ENCODE results near the gene TSPAN18.

Gene TSPAN18

DNA sequence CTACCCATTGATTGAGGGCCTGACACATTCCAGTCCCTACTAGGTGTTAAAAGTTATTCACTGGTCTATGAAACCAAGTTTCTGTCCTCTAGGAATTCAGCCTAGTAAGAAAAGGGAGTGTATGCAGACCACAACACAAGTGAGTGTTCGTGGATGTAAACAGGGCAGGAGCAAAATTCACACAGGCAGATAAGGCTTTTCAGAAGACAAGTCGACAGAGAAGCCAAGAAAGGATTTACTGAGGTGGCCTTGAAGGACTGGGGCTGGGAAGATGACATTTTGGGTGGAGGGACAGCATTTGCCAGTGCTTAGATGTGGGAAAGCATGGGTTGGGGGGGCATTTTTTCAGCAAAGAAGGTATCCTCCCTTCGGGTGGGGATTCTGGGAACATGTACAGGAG lies 76.2 kb downstream of the TSPAN18 start:
- no peak for DNase-seq

DNA sequence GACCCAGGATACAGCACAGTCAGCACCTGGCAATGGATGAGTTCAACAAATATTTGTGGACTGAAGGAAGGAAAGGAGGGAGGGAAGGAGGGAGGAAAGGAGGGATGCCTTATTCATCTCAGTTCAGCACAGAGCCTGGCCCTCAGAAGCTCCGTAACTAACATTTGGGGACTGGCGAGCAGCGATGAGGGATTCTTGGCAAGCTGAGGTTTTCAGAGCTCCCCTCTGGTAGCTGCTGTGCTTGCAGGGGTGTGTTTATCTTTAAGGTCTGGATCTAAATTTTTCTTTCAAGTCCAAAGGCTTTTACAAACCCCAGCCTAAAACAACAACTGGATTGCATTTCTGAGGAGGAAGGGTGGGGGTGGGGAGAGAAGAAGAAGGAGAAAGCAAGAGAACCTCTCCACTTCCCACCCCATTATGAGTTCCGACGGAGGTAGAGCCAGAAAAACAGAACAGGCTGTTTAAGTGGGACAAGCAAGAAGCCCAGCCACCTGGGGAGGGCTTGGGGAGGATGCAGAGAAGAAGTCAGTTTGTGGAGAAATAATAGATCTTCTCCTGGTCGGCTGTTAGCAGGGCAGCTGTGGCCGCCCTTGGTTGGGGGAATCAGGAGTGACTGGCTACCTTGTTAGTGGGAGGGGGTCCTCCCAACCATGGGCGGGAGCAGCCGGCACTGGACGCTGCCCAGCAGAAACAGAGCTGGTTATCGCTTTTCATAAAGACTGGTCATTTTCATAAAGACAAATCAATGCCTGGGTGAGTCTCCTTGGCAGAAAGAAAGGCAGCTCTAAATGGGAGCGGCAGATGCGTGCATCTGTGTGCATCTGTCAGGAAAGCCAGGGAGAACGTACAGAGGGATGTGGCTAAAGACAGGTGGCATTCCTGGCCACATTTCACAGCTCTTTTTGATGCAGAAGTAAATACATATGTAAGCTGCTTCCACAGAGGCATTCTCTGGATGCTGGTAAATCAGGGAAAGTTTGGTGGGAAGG lies 78.0 kb downstream of the TSPAN18 start:
- DNase-seq: no peak

DNA sequence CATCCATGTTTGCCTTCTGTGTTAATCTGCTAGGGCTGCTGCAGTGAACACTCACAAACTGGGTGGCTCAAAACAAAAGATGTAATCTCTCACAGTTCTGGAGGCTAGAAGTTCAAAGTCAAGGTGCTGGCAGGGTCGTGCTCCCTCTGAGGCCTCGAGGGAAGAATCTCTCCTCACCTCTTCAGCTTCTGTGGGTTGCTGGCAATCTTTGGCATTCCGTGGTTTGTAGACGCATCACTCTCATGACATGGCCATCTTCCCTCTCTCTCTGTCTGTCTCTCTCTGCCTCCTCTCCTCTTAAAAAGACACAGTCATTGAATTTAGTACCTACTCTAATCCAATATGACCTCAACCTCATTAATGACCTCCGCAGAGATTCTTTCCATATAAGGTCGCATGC lies 78.8 kb downstream of the TSPAN18 start:
- DNase-seq: peak; percentile 81

DNA sequence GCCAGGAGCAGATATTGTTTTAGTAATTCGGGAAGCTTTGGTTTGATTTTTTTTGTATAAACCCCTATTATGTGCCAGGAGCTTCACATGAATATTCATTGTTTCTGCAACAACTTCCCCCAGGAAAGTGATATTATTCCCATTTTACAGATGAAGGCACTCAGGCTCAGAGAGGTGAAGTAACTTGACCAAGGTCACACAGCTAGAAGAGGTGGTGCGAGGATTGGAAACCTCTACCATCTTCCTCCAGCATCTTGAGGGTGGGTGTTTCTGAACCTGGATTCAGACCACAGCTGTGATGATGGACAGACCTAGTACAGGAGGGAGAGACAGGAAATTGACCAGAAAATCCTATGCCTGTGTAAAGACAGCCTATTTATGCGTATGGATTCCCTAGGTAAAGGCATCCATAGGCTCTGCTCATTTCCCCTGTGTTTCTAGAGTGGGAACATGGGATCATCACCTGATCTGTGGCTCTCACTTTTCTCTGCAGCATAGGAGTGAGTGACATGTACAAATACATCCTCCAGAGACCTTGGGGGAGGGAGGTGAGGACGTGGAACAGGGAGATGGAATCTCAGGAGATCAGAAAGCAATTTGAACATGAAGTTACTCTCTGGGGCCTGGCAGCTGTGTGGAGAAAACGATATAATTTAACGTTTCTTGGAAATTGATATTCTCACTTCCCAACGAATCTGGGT lies 81.4 kb downstream of the TSPAN18 start:
- DNase-seq: no peak

DNA sequence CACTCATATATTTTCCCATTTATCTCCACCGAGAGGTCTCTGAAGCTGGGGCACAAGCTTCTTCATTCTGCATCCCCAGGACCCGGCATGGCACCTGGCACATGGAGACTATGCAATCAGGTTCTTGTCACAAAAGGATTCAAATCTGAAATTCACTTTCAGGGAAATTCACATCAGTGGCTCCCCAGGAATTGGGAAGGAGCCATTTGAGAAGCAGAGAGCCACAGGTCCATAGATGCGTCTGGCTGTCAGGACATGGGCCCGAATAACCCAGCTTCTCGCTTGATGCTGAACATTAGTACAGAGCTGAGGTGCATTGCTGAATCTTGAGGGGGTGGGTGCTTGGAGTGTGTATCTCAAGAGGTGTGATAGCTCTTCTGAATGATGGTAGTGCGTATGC lies 82.5 kb downstream of the TSPAN18 start:
- DNase-seq: no peak

DNA sequence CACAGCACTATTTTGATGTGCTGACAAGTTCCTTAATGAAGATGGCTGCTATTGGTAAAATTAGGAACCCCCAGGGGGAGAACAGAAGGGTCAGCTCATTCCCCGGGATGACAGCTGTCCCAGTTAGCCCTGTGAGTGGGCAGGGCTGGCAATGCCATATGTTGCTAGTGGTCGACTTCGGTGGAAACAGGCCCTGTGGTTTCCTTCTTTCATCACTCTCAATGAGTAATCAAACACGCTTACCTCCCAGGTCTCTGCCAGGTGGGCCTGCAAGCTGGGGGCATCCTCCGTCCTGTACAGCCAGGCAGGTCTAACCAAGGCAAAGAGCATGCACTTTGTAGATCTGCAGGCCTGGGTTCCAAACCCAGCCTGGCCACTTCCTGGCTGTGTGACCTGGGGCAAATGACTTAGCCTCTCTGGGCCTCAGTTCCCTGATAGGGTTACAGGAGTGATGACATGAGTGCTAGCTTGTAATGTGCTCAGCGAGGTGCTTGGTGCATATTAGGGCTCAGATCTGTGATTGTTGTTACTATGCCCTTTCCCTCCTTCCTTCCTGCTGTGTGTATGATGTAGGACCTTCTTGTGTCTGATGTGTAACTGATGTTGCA lies 85.2 kb downstream of the TSPAN18 start:
- DNase-seq: no peak

DNA sequence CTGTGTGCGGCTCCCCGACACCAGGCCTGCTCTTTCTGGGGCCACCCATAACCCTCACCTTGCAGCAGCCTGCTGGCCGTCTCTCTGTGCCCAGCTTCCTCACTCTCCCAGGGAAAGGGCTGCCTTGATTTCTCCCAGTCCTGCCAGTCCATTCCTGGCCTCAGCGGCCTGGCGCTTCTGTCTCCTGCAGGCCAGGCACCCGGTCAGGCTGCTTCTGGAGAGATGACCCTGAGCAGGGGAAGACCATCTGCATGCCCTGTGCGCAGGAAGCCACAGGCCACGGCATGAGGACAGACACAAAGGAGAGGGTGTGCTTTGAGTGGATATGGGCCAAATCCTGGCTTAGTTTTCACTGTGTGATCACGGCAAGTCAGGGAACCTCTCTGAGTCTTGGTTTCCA lies 86.2 kb downstream of the TSPAN18 start:
- no peak for DNase-seq

DNA sequence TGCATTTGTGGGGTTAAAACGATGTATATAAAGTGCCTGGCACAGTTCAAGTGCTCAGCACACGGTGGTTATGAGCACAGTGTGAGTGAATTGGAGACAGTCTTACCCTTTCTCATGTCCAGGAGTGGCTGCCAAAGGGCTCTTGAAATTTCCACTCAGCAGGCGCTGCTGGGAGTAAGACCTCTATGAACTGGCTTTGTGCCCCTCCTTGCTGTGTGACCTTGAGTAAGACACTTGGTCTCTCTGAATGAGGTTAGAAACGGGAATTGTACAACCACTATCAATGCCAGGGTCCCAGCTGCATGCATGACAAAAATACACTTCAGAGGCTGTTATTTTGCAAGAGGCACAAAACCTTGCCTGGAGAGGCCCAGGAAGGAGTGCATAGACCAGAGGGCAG lies 86.6 kb downstream of the TSPAN18 start:
- no peak for DNase-seq

DNA sequence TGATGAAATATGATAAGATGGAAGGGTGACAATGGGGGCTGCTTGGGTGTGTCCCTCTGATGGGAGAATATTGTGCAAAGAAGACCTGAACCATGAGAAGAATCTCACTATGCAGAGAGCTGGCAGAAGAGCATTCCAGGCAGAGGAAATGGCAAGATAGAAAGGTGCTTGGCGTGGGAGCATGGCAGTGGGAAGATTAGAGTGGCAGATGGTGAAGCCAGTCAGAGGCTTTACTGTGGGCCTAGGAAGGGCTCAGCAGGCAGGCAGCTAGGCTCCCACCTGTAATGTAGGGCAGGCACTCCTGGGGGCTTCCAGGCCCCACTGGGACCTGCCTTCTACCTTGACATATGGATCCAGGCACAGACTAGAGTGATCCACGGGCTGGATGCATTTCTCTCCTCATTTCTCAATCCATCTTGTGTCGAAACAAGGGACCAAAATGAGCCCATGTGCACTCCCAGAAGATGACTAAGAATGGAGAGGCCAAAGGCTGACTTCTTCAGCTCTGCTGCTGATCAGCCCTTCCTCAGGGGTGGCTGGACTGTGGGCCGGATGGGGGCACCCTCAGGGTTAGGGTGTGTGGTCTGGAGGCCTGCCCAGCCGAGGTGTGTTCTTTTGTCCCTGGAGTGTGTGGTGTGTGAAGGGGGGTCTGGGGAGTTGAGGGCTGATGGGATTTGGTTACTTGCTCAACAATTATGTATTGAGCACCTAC lies 88.3 kb downstream of the TSPAN18 start:
- no peak for DNase-seq

DNA sequence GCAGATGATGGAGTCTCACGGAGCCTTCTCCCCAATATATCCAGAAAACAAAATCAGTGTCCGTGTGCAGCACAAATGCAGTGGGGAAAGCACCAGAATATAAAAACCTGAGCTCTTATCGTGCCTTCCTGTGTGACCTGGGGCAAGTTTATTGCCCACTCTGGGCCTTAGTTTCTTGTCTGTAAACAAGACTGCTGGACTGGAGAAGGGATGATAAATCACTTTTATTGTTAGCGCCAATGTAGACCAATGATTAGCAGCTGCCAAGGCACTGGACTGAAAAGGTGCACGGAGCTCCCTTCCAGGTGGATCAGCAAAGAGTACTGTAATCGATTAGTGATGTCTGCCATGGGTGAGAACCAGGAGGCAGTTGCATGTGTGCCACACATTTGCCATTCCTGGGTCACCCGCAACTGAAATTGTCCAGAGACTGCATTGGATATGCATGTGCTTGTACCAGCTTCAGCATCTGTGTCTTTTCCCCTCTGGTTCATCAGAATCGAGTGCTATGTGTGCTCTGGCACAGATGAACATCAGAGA lies 89.2 kb downstream of the TSPAN18 start:
- no peak for DNase-seq

DNA sequence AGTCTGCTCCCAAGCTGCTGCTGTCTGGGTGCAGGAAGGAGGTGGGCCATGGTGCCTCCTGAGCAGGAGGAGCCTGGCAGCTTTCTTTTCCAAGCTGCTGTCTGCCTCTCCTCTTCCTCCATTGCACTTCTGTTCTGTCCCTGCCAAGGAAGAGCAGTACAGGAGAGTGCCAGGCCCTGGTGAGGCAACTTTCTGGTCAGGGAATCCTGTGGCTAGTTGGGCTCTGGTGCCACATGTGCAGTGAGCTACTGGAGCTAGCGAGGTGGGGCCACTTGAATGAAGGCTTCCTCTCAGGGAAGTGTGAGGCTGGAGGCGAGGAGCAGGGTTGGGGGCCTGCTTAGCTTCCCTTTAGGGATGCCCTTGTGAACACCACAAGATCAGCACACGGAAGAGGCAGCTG lies 90.0 kb downstream of the TSPAN18 start:
- no peak for DNase-seq

DNA sequence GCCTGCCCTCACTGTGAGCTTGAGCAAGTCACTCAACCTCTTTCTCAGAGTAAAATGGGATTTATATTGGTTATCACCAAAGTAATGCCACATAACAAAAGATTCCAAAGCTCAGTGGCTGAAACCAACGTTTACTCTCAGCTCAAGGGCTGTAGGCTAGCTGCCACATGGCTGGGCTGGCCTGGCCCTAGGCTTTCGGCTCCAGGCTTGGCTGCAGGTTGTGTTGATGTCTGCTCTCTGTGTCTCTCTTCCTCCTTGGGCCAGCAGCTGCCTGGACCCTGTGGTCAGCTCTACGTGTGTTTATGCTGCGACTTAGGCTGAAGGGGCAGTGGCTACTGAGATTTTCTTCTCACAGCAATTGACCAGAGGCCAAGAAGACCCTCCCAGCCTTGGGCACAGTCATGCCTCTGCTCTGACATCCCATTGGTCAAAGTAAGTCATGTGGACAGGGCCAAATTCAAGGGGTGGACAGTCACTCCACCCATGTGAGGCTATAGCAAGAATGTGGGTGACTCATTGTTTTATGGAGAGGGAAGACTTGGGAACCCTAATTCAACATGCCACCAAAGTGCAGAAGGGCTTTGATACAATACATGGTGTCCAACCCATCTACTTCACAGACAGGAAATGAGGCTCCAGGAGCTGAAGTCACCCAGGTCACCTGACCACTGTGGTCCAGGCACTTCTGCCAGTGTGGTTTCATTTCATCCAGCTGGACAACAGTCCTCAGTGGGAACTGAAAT lies 90.6 kb downstream of the TSPAN18 start:
- no peak for DNase-seq

DNA sequence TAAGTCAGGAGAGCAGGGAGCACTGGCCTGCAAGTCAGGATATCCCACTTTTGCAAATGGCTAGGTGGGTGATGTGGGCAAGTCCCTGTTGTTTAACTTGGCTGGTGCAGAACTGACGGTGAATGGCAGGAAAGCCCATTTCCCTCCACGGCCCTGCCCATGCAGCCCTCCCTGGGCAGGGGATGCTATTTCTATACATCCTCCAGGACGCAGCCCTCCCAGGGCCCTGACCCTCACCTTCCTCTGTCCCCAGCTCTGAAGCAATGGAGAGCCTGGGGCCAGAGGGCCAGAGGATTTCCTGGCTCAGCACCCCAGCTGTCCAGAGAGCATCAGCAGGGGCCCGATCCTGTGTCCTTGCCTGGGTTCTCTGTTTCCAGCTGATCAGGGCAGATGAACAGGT lies 91.3 kb downstream of the TSPAN18 start:
- no peak for DNase-seq

DNA sequence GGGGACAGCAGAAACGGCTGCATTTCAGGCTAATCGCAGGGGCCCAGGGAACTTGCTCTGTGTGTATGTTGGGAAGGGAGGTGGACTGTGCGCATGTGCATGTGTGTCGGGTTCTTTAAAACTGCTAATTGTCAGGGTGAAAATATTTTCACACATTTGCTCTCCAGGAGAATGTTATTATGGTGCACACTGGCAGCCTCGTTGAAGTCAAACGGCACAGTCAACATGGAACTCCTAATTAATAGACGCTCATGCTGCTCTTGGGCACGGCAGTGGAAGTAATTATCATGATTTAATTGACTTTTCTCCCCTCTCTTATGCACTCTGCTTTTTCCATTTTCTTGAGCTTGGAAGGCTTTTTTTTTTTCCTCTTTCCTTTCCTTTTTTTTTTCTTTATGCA lies 92.6 kb downstream of the TSPAN18 start:
- no peak for DNase-seq

DNA sequence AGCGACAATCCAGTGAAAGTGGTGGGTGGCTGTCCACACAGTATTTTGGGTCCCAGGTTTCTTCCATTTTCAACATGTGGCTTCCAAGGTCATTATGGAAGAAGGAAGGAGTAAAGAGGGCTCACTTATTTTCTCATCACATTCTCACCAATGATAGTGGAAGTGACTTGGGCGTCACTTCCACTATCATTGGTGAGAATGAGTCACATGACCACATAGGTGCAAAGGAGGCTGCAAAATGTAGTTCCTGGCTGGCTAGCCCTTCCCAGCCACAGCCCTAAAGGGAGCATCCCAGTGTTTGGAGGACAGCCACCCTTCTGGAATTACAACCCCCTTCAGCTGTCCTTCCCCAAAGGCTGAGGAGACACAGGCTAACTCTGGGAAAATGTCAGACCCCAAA lies 95.6 kb downstream of the TSPAN18 start:
- DNase-seq: no peak

DNA sequence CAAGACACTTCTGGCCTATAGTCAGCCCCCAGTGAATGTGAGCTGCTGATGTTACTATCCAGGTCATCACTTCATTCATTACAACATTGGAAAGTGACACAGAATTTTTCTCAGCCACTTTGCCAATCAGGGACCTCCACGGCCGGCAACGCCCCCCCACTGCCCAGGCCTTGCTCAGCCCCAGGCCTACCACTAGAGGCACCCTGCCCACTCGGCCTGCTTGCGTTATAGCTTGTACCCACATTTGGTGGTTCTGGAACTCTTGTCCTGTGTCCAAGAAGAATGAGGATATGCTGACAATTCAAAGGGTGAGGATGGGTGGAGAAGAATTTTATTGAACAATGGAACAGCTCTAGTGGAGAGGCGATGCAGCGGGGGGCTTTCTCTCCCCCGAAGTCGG lies 96.2 kb downstream of the TSPAN18 start:
- peak; percentile 76 for DNase-seq

DNA sequence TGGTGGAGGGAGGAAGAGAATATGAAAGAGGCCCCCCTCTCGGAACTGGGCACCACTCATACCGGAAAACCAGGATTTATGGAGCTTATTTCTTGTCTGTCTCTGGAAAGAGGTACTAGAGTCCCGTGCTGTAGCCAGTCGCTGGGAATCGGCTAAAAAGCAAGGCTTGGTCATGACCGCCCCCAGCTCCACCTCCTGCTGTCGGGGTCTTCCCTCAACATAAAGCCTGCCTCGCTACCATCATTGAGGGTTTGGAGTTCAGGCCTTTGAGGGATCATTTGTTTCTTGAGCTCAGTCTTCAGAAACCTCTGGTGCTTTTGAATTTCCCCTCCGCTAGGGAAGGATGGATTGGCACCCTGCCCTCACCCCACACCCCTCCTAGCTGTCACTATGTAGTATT lies 97.1 kb downstream of the TSPAN18 start:
- peak; percentile 47 for DNase-seq

DNA sequence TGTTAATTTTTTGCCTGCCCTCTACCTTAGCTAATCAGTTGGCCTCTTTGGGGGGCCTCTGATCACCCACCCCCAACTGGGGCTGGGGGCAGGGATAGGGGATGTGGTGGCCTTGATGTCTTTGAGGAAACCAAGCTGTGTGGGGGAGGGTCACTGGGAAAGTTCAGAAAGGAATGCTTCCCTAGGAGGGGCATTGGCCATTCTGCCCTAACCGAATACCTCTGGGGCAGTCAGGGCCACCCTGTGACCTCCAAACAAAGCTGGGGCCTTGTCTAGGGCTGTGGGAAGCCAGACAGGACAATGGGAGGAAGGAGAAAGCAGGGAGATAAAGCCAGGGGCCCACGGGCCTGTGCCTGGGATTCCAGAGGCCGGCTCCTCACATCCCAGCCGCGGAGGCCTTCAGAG lies 97.5 kb downstream of the TSPAN18 start:
- DNase-seq: peak; percentile 90

DNA sequence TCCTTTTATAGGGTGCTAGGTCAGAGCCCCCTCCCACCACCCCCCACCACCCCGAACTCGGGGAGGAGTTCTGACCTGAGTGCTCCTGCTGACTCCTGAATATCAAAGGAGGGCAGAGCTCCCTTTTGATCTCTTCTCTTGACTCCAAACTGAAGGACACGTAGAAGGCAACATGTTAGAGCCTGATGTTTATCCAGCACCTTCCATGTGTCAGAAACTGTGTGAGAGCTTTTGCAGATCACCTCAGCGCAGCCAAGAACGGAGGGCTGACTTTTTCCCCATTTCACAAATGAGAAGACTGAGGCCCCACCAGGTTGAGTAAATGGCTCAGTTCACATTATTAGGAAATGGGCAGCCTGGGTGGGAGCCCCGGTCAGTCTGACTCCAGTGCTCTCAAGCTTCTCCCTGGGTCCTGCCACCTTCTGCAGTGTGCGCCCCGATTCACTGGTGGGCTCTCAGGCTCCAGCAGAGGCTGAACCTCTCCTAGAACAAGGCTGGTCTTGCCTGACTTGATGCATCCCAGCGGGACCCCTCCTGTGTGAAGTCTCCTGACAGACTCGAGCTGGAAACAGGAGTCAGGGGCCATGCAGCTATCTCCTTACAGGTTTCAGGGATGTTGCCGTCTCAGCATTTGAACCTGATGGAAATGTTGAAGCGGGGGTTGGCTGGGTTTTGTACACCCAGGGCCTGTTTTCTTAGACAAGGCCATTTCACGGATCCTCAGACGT lies 98.5 kb downstream of the TSPAN18 start:
- DNase-seq: peak; percentile 41

DNA sequence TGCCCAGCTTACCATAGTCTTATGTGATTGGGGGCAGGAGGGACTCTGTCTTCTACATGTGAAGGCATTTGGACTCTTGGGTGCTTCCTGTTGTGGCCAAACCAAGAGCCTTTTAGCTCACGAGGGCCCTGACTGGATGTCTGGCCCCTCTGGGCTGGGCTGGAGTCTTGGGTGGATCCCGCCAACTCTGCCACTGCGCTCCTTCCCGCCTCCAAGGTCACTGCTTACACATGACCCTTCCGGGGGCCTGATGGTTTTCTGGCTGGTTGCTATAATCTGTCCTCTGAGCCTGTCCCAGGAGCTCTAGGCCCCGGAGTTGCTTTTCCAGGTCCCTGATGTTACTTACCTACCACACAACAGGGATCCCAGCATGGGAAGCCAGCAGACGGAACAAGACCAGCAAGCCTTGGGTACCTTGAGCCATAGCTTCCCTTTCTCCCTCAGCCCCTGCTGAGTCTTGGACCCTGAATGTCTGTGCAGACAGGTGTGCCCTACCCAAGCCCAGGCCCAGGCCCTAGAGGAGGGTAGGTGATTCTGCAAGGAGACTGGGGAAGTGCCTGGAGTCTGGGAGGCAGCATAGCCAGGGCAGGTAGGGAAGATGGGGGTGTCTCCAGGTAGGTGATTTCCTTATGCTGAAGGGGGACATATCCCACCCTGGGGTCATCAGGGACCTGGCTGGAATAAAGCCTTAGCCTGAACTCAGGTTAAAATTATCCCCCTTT lies 100.3 kb downstream of the TSPAN18 start:
- peak; percentile 48 for DNase-seq

DNA sequence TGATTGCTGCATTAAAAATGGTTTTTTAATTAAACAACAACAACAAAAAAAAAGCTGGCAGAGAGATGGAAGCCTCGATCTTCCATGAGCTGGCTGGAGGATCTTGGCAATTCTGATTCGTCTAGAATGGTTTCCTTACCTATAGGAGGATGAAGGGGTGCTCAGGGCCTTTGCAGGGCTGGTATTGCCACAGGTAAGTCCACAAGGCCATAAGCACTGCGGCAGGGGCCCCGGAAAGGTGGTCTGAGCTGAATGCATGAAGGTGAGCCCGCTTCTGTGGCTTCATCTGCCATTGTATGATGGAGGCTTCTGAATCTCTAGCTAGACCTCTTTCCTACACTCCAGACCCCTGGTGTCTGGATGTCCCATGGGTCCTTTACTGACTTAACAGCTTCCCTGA lies 101.5 kb downstream of the TSPAN18 start:
- peak; percentile 52 for DNase-seq
